PC-9 (cell line): ENCODE measurements around the gene CD63. TPM values are rescaled to one million over a fixed set of nuclear protein-coding genes. Genes with fewer than 3 reads are reported as not detected.

ENCODE experiments used
- BruUV-seq: library from RNA; stranded (reverse); fragments of 400-500 nt; replicated peaks from 2 replicates; lab custom pipeline; 2021; lab: Mats Ljungman, UMichigan
- CTCF ChIA-PET: fragments of 300-600 bp; sonication (Branson Sonifier 250); formaldehyde crosslinking; loops from one replicate; lab custom pipeline; 2022; ENCODE audit warnings: antibody characterized with exemption; lab: Charles Lee
- POLR2A ChIA-PET: fragments of 300-600 bp; sonication (Branson Sonifier 250); formaldehyde crosslinking; loops from one replicate; lab custom pipeline; 2022; ENCODE audit warnings: antibody characterized with exemption; ENCODE audit not compliant: unreplicated experiment; lab: Charles Lee
- DNase-seq, 2 experiments: peaks; one replicate each; pipeline versions ENCODE4 v3.0.0 to v3.0.0-alpha.2; 2015 to 2022; ENCODE audit warnings: mixed read lengths in 1 of 2
- H2AFZ ChIP-seq: fragments of 200-600 bp; sonication (generic); 2 replicates; pipeline ENCODE4 v1.8.1; 2017; ENCODE audit warnings: antibody characterized with exemption
- H3F3A ChIP-seq: fragments of 200-600 bp; sonication (generic); 2 replicates; pipeline ENCODE4 v1.8.1; 2017; ENCODE audit warnings: antibody characterized with exemption, mild to moderate bottlenecking, low read depth; ENCODE audit not compliant: insufficient read depth
- H3K27ac ChIP-seq: fragments of 200-600 bp; sonication (generic); 2 replicates; pipeline ENCODE4 v1.6.1; 2016; ENCODE audit warnings: mixed run types
- H3K27me3 ChIP-seq: fragments of 200-600 bp; sonication (generic); 2 replicates; pipeline ENCODE4 v1.6.1; 2016; ENCODE audit warnings: low read depth, mixed run types; ENCODE audit not compliant: insufficient read depth
- H3K36me3 ChIP-seq: fragments of 200-600 bp; sonication (generic); 2 replicates; pipeline ENCODE4 v1.6.1; 2016; ENCODE audit warnings: low read depth, mixed run types
- H3K4me1 ChIP-seq: fragments of 200-600 bp; sonication (generic); replicated peaks from 2 replicates; pipeline ENCODE4 v1.6.1; 2016; ENCODE audit warnings: mixed run types; ENCODE audit not compliant: insufficient read depth
- H3K4me2 ChIP-seq: fragments of 200-600 bp; sonication (generic); 2 replicates; pipeline ENCODE4 v1.6.1; 2017; ENCODE audit warnings: mixed run types
- H3K4me3 ChIP-seq: fragments of 200-600 bp; sonication (generic); 2 replicates; pipeline ENCODE4 v1.6.1; 2016; ENCODE audit warnings: mixed run types
- H3K79me2 ChIP-seq: fragments of 200-600 bp; sonication (generic); 2 replicates; pipeline ENCODE4 v1.6.1; 2017; ENCODE audit warnings: low read depth, mixed run types
- H3K9me2 ChIP-seq: fragments of 200-600 bp; sonication (generic); 2 replicates; pipeline ENCODE4 v1.8.1; 2017; ENCODE audit warnings: mild to moderate bottlenecking; ENCODE audit not compliant: insufficient read depth
- H3K9me3 ChIP-seq: fragments of 200-600 bp; sonication (generic); 2 replicates; pipeline ENCODE4 v1.8.1; 2016; ENCODE audit warnings: low read depth; ENCODE audit not compliant: insufficient read depth
- H4K20me1 ChIP-seq: fragments of 200-600 bp; sonication (generic); 2 replicates; pipeline ENCODE4 v1.8.1; 2017; ENCODE audit not compliant: insufficient read depth
- EZH2 ChIP-seq: fragments of 200-600 bp; sonication (generic); IDR thresholded peaks from 2 replicates; pipeline ENCODE4 v1.8.0; 2017; ENCODE audit warnings: antibody characterized with exemption, low read depth
- intact Hi-C: fragments of 100-400 bp; cut with micrococcal nuclease; formaldehyde crosslinking; loops from one replicate; pipeline ENCODE4 v1.10.0; 2022; ENCODE audit not compliant: unreplicated experiment
- total RNA-seq: library from RNA; stranded (reverse); gene quantifications from 2 replicates; pipeline ENCODE4 v1.2.3, GENCODE V29; 2021
- TF ChIP-seq, protein P1 (sequence below): fragments of 200-600 bp; sonication (generic); conservative IDR thresholded peaks from 2 replicates; pipeline ENCODE4 v1.6.1; 2017; ENCODE audit warnings: mixed run types, antibody characterized with exemption, mild to moderate bottlenecking, moderate library complexity

CD63 gene
- total RNA-seq, 1 experiment from 2014 or later = 434 TPM

DNA sequence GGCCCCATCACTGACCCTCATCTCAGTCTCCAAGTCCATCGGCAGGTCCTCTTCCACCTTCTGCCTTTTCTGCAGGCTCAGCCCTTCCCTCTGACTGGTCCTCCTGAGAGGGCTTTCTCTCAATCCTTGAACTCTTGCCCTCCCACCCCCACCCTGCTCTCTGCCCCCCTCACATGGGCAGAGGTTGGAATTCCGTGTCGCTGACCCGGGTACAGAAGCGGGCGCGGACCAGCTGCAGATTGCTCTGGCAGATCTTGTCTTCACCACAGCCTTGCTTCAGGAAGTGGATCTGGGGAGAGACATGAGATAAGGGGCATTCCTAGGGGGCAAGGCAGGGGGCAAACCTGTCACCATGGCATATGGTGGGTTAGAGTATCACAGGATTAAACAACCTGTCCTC is 33.5 kb downstream of the CD63 start:
- no peak for TF ChIP-seq EZH2
- TF ChIP-seq, protein P1, sequence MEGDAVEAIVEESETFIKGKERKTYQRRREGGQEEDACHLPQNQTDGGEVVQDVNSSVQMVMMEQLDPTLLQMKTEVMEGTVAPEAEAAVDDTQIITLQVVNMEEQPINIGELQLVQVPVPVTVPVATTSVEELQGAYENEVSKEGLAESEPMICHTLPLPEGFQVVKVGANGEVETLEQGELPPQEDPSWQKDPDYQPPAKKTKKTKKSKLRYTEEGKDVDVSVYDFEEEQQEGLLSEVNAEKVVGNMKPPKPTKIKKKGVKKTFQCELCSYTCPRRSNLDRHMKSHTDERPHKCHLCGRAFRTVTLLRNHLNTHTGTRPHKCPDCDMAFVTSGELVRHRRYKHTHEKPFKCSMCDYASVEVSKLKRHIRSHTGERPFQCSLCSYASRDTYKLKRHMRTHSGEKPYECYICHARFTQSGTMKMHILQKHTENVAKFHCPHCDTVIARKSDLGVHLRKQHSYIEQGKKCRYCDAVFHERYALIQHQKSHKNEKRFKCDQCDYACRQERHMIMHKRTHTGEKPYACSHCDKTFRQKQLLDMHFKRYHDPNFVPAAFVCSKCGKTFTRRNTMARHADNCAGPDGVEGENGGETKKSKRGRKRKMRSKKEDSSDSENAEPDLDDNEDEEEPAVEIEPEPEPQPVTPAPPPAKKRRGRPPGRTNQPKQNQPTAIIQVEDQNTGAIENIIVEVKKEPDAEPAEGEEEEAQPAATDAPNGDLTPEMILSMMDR = no peak
- Histone ChIP-seq H3K36me3 (no peaks in the 10 kb centered on the region), H3K4me2 (no peak overlapping the region), H4K20me1 (no peaks in the 10 kb centered on the region), H3K4me3 (no peak overlapping the region), H3K79me2 (no peaks in the 10 kb centered on the region), H3K9me2 (no peaks in the 10 kb centered on the region), H3K27ac (no peak overlapping the region), H3K4me1 (no peaks in the 10 kb centered on the region), H2AFZ (no peak overlapping the region), H3K9me3 (no peaks in the 10 kb centered on the region), H3K27me3 (peaks cover 44% of the 10 kb centered on the region), H3F3A (no peaks in the 10 kb centered on the region)
- no TSS peak for BruUV-seq
- DNase-seq = no peak
- intact Hi-C loops = no loop called here
- POLR2A ChIA-PET = no interaction called here
- CTCF ChIA-PET = no interaction called here

DNA sequence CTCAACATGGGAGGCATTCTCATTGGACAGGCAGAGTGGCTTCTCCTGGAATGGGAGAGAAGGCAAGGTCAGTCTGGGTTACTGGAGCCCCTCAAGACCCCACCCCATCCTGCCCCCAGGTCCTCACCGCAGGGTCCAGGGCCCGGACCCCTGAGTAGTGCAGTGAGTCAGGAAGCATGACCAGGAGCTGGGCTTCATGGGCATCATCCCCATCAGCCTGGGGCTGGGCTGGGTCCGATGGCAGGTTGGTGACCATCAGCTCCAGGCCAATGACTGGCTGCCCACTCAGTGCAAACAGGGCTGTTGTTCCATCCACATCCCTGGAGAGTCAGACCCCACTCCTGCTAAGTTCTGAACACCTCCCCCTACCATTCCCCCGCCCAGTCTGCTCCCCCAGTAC is 34.2 kb downstream of the CD63 start:
- intact Hi-C loops = no loop called here
- no TSS peak for BruUV-seq
- no peaks in the 10 kb centered on the region for H3K79me2 ChIP-seq
- ChIA-PET CTCF (no interaction called here), POLR2A (no interaction called here)
- H2AFZ ChIP-seq = no peak overlapping the region
- no peaks in the 10 kb centered on the region for H3K36me3 ChIP-seq
- H3K4me3 ChIP-seq = no peak overlapping the region
- no peaks in the 10 kb centered on the region for H3F3A ChIP-seq
- H3K9me2 ChIP-seq = no peaks in the 10 kb centered on the region
- no peaks in the 10 kb centered on the region for H4K20me1 ChIP-seq
- H3K9me3 ChIP-seq = no peaks in the 10 kb centered on the region
- peaks cover 41% of the 10 kb centered on the region for H3K27me3 ChIP-seq
- no peak overlapping the region for H3K4me2 ChIP-seq
- H3K4me1 ChIP-seq = no peaks in the 10 kb centered on the region
- no peak for DNase-seq
- H3K27ac ChIP-seq = no peak overlapping the region
- no peak for TF ChIP-seq EZH2
- TF ChIP-seq, protein P1 = no peak

DNA sequence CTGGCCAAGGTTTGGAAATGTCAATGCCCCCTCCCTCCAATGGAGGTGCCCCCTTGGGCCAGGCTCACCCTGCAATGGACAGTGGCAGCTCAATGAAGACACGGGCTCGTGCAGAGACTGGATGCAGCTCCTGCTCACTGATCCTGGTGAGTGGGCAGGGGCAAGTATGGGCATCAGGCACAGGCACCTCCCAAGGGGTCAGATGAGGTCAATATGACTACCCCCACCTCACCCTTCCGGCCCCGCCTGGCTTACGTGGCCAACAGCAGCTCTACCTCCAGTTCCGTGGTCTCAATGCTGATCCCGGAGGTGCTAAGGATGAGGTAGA is 34.7 kb downstream of the CD63 start:
- Histone ChIP-seq H3K79me2 (no peaks in the 10 kb centered on the region), H3K27ac (no peak overlapping the region), H3K9me3 (no peaks in the 10 kb centered on the region), H3K27me3 (peaks cover 39% of the 10 kb centered on the region), H3K4me2 (no peak overlapping the region), H3K36me3 (no peaks in the 10 kb centered on the region), H3K4me3 (no peak overlapping the region), H3F3A (no peaks in the 10 kb centered on the region), H2AFZ (no peak overlapping the region), H4K20me1 (no peaks in the 10 kb centered on the region), H3K9me2 (no peaks in the 10 kb centered on the region), H3K4me1 (no peaks in the 10 kb centered on the region)
- no peak for DNase-seq
- BruUV-seq = no TSS peak
- no peak for TF ChIP-seq EZH2
- TF ChIP-seq, protein P1 = no peak
- POLR2A ChIA-PET = no interaction called here
- intact Hi-C loops = no loop called here
- CTCF ChIA-PET = no interaction called here
